Hepatocyte (in vitro differentiated cells): ENCODE data around the gene PRDM7. TPM values are rescaled to one million over a fixed set of nuclear protein-coding genes. Genes with fewer than 3 reads are reported as not detected.

Experiments used
- DNase-seq: peaks from one replicate; pipeline ENCODE4 v3.0.0-alpha.2; 2016; ENCODE audit warnings: low spot score
- H2AFZ ChIP-seq: fragments of 200-600 bp; sonication (generic); 2 replicates; pipeline ENCODE4 v1.6.0; 2016; ENCODE audit warnings: antibody characterized with exemption, mild to moderate bottlenecking
- H3K27ac ChIP-seq: fragments of 200-600 bp; sonication (generic); 2 replicates; pipeline ENCODE4 v1.5.1; 2016; ENCODE audit warnings: mild to moderate bottlenecking
- H3K27me3 ChIP-seq: fragments of 200-600 bp; sonication (generic); 2 replicates; pipeline ENCODE4 v1.6.1; 2016
- H3K36me3 ChIP-seq: fragments of 200-600 bp; sonication (generic); replicated peaks from 2 replicates; pipeline ENCODE4 v1.5.1; 2016; ENCODE audit warnings: low read depth; ENCODE audit not compliant: insufficient read depth
- H3K4me1 ChIP-seq: fragments of 200-600 bp; sonication (generic); 2 replicates; pipeline ENCODE4 v1.5.1; 2016; ENCODE audit warnings: mild to moderate bottlenecking, moderate library complexity; ENCODE audit not compliant: insufficient read depth
- H3K4me2 ChIP-seq: fragments of 200-600 bp; sonication (generic); 2 replicates; pipeline ENCODE4 v1.6.0; 2016
- H3K4me3 ChIP-seq: fragments of 200-600 bp; sonication (generic); 2 replicates; pipeline ENCODE4 v1.5.1; 2016; ENCODE audit warnings: mild to moderate bottlenecking
- H3K79me2 ChIP-seq: fragments of 200-600 bp; sonication (generic); 2 replicates; pipeline ENCODE4 v1.6.0; 2017; ENCODE audit warnings: mild to moderate bottlenecking
- H3K9me2 ChIP-seq: fragments of 200-600 bp; sonication (generic); replicated peaks from 2 replicates; pipeline ENCODE4 v1.6.0; 2017; ENCODE audit warnings: mild to moderate bottlenecking; ENCODE audit not compliant: insufficient read depth
- H3K9me3 ChIP-seq: fragments of 200-600 bp; sonication (generic); 2 replicates; pipeline ENCODE4 v1.5.1; 2016; ENCODE audit warnings: low read depth, mild to moderate bottlenecking
- H4K20me1 ChIP-seq: fragments of 200-600 bp; sonication (generic); 2 replicates; pipeline ENCODE4 v1.6.0; 2016; ENCODE audit warnings: mild to moderate bottlenecking; ENCODE audit not compliant: insufficient read depth, poor library complexity, severe bottlenecking
- EZH2 ChIP-seq: fragments of 200-600 bp; sonication (generic); IDR thresholded peaks from 2 replicates; pipeline ENCODE4 v1.6.1; 2016; ENCODE audit warnings: antibody characterized with exemption, mild to moderate bottlenecking, borderline replicate concordance
- EZH2phosphoT487 ChIP-seq: fragments of 200-600 bp; sonication (generic); IDR thresholded peaks from one replicate; pipeline ENCODE4 v1.6.1; 2018; ENCODE audit warnings: antibody characterized with exemption, mild to moderate bottlenecking, low read depth, moderate library complexity; ENCODE audit not compliant: unreplicated experiment, severe bottlenecking
- whole genome bisulfite sequencing: methylation state at CpG from one replicate; pipeline ENCODE4 v1.1.6; 2016; ENCODE audit warnings: low lambda C conversion rate; ENCODE audit errors: missing lambda C conversion rate; 5-methylcytosine and 5-hydroxymethylcytosine counted together
- polyA plus RNA-seq: library from polyadenylated mRNA; unstranded; fragments of >200 nt; fragmentation: Nextera tagmentation; extraction: Ambion mirVana; gene quantifications from 2 replicates; pipeline ENCODE4 v1.2.1, GENCODE V29; 2016
- total RNA-seq: library from RNA; depleted of rRNA; stranded (reverse); fragments of >200 nt; gene quantifications from 2 replicates; pipeline ENCODE4 v1.2.3, GENCODE V29; 2014
- TF ChIP-seq, protein P1 (sequence below): fragments of 200-600 bp; sonication (generic); IDR thresholded peaks from 2 replicates; pipeline ENCODE4 v1.5.1; 2016; ENCODE audit warnings: antibody characterized with exemption, mild to moderate bottlenecking; ENCODE audit not compliant: poor library complexity

PRDM7 gene
- total and polyA plus RNA-seq, 2 experiments from 2014 or later = not detected

DNA sequence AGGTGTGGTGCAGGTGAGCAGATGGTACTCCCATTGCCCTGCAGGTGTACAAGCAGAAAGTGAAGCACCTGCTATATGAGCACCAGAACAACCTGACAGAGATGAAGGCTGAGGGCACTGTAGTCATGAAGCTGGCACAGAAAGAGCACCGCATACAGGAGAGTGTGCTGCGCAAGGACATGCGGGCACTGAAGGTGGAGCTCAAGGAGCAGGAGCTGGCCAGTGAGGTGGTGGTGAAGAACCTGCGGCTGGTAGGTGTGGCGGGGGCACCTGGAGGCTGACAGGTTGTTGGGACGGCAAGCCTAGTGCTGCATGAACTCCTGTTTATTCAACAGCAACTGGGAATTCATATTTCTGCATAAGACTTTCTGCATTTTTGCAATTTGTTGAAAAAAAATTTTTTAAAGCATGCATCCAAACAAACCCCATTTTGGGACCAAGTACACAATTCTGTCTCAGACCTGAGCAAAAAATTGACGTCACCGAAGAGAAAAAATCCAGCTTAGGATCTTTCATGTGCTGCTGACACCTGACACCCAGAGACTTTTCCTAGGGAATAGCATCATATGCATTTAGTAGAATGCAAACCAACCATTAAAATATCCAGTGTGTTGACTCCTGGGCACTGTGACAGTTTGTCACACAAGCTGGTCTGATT is 44.3 kb downstream of the PRDM7 start:
- Histone ChIP-seq H3K4me1 (no peaks in the 10 kb centered on the region), H3K4me3 (no peak overlapping the region), H3K79me2 (no peaks in the 10 kb centered on the region), H3K36me3 (no peaks in the 10 kb centered on the region), H3K27me3 (no peaks in the 10 kb centered on the region), H2AFZ (no peak overlapping the region), H4K20me1 (no peaks in the 10 kb centered on the region), H3K9me2 (no peaks in the 10 kb centered on the region), H3K27ac (no peak overlapping the region), H3K4me2 (no peak overlapping the region), H3K9me3 (no peaks in the 10 kb centered on the region)
- DNase-seq = no peak
- WGBS = 92% methylated on average over 8 of the region's 8 CpGs
- no peak for TF ChIP-seq EZH2
- TF ChIP-seq, protein P1, sequence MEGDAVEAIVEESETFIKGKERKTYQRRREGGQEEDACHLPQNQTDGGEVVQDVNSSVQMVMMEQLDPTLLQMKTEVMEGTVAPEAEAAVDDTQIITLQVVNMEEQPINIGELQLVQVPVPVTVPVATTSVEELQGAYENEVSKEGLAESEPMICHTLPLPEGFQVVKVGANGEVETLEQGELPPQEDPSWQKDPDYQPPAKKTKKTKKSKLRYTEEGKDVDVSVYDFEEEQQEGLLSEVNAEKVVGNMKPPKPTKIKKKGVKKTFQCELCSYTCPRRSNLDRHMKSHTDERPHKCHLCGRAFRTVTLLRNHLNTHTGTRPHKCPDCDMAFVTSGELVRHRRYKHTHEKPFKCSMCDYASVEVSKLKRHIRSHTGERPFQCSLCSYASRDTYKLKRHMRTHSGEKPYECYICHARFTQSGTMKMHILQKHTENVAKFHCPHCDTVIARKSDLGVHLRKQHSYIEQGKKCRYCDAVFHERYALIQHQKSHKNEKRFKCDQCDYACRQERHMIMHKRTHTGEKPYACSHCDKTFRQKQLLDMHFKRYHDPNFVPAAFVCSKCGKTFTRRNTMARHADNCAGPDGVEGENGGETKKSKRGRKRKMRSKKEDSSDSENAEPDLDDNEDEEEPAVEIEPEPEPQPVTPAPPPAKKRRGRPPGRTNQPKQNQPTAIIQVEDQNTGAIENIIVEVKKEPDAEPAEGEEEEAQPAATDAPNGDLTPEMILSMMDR = no peak
- TF ChIP-seq EZH2phosphoT487 = no peak

DNA sequence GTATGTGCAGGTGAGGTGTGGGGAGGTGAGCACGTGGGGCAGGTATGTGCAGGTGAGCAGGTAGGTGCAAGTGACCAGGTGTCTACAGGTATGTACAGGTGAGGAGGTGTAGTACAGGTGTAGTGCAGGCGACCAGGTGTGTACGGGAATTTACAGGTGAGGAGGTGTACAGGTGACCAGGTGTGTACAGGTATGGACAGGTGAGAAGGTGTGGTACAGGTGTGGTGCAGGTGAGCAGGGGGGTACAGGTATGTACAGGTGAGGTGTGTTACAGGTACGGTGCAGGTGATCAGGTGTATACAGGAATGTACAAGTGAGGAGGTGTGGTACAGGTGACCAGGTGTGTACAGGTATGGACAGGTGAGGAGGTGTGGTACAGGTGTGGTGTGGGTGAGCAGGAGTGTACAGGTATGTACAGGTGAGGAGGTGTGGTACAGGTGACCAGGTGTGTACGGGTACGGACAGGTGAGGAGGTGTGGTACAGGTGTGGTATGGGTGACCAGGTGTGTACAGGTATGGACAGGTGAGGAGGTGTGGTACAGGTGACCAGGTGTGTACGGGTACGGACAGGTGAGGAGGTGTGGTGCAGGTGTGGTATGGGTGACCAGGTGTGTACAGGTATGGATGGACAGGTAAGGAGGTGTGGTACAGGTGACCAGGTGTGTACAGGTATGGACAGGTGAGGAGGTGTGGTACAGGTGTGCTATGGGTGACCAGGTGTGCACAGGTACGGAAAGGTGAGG is 45.0 kb downstream of the PRDM7 start:
- Histone ChIP-seq H3K27ac (no peak overlapping the region), H3K27me3 (no peaks in the 10 kb centered on the region), H3K9me3 (no peaks in the 10 kb centered on the region), H4K20me1 (no peaks in the 10 kb centered on the region), H3K4me2 (no peak overlapping the region), H2AFZ (no peak overlapping the region), H3K79me2 (no peaks in the 10 kb centered on the region), H3K4me1 (no peaks in the 10 kb centered on the region), H3K4me3 (no peak overlapping the region), H3K36me3 (no peaks in the 10 kb centered on the region), H3K9me2 (no peaks in the 10 kb centered on the region)
- DNase-seq = no peak
- TF ChIP-seq EZH2 (no peak), EZH2phosphoT487 (no peak)
- TF ChIP-seq, protein P1 = no peak
- WGBS = 84% methylated on average over 9 of the region's 9 CpGs

DNA sequence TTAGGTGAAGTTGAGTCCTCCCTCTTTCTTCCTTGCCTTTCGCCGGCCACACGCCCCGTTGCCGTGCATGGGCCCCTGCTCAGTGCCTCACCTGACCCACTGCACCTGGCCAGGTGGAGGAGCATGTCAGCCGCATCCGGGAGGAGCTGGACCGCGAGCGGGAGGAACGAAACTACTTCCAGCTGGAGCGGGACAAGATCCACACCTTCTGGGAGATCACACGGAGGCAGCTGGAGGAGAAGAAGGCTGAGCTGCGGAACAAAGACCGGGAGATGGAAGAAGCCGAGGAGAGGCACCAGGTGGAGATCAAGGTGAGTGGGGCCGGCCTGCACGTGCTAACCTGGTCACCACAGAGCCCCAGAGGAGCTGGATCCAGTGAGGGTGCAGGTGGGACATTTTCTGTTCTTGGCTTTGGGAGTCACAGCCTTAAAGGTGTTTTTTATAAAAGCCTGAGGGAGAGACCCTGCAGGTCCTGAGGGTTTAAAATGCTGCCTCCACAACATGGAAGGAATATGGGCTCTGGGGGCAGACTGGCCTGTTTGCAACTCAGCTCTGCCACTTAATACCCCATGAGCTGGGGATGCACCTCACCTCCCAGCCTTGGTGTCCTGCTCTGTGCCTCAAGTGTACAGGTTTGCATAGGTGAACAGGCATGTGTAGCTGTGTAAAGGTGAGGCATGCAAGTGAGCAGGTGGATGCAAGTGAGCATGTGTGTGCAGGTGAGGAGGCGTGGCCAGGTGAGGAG is 45.8 kb downstream of the PRDM7 start:
- DNase-seq = no peak
- Histone ChIP-seq H3K9me2 (no peaks in the 10 kb centered on the region), H3K27ac (no peak overlapping the region), H3K27me3 (no peaks in the 10 kb centered on the region), H4K20me1 (no peaks in the 10 kb centered on the region), H3K4me1 (no peaks in the 10 kb centered on the region), H3K79me2 (no peaks in the 10 kb centered on the region), H3K9me3 (no peaks in the 10 kb centered on the region), H3K36me3 (no peaks in the 10 kb centered on the region), H3K4me3 (no peak overlapping the region), H2AFZ (no peak overlapping the region), H3K4me2 (no peak overlapping the region)
- TF ChIP-seq EZH2 = no peak
- TF ChIP-seq, protein P1 = no peak
- no peak for TF ChIP-seq EZH2phosphoT487
- 94% methylated on average over 19 of the region's 19 CpGs for WGBS
